Heart left ventricle (tissue), 13 donors: ENCODE measurements around the gene HECTD3.

Experiments
- POLR2A ChIP-seq, 2 donors: fragments of 450-650 bp; IDR thresholded peaks; one replicate each; pipeline ENCODE4 v1.6.1; 2017; ENCODE audit warnings: antibody characterized with exemption in 2 of 2, mild to moderate bottlenecking in 2 of 2, moderate library complexity in 2 of 2
- TF ChIP-seq, protein P1 (sequence below), 12 donors: fragments of 200-600 bp; sonication (generic) in 4 of 12; IDR thresholded peaks; one replicate each; pipeline versions ENCODE4 v1.5.0 to v1.8.0; 2018 to 2022; ENCODE audit warnings: antibody characterized with exemption in 12 of 12, mild to moderate bottlenecking in 5 of 12
- donor health status: ischemic (EF 13 %, LVEDD 7.1; RV severe dilation, severe dysfunction).
- donor health status: DM: no; HTN: yes; CAD: no.
- donor health status: DM: no; HTN: no; CAD: no.
- donor health status: ischemic (EF 25% LVEDD 6.9; RV normal size, moderate dysfunction).
- donor health status: ischemic (EF 25% LVEDD 5.7; RV mildly dilated, moderate dysfunction).
- donor health status: ischemic (EF 35%, LVEDD 5.7; RV mildly dilated, moderate dysfunction).
- donor health status: nonischemic (EF 11% LVEDD 7.7; RV severe dilation, severe dysfunction).
- donor health status: DM: yes; HTN: yes; CAD: no.
- donor health status: PGD.
- donor health status: ischemic (EF 29% LVEDD 5.4; RV normal size, mild dysfunction).
- donor health status: nonischemic (EF 23%, LVEDD 6.1; RV moderate dilation, normal function).

DNA sequence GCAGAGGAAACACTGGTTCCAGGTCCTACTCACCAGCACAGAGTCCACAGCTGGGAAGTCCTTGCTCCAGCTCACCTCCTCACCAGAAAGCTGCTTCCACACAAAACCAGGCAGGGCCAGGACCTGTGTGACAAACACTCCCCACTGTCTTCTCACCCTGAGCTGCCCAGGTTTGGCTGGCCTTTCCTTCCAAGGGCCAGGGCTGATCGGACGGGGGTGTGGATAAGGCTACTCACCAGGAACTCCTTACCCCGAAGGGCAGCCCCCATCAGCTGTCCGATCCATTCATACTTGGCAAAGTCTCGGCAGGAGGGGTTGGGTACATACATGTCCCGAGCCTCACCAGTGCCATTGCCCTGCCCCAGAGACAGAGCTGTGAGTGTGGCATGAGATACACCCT lies 5.4 kb downstream of the HECTD3 start:
- TF ChIP-seq, protein P1, sequence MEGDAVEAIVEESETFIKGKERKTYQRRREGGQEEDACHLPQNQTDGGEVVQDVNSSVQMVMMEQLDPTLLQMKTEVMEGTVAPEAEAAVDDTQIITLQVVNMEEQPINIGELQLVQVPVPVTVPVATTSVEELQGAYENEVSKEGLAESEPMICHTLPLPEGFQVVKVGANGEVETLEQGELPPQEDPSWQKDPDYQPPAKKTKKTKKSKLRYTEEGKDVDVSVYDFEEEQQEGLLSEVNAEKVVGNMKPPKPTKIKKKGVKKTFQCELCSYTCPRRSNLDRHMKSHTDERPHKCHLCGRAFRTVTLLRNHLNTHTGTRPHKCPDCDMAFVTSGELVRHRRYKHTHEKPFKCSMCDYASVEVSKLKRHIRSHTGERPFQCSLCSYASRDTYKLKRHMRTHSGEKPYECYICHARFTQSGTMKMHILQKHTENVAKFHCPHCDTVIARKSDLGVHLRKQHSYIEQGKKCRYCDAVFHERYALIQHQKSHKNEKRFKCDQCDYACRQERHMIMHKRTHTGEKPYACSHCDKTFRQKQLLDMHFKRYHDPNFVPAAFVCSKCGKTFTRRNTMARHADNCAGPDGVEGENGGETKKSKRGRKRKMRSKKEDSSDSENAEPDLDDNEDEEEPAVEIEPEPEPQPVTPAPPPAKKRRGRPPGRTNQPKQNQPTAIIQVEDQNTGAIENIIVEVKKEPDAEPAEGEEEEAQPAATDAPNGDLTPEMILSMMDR (IDR thresholded peaks at IDR 0.05) = no peak
- TF ChIP-seq POLR2A (IDR thresholded peaks at IDR 0.05) = no peak
